B cell (primary cell): ENCODE data around the gene CREG1. TPM values are rescaled to one million over a fixed set of nuclear protein-coding genes. Genes with fewer than 3 reads are reported as not detected.

Source experiments
- ATAC-seq: fragments of 200-7000 bp; cut with Tn5 transposase; one replicate; pipeline ENCODE4 v1.10.0; 2021; ENCODE audit warnings: low read depth, mild to moderate bottlenecking, moderate number of reproducible peaks, moderate library complexity
- CTCF ChIA-PET: fragments of 350-600 bp; sonication (Branson Sonifier 250); formaldehyde crosslinking; loops from one replicate; lab custom pipeline; 2021; ENCODE audit warnings: antibody characterized with exemption, inconsistent platforms; lab: Charles Lee
- POLR2A ChIA-PET: fragments of 350-600 bp; sonication (Branson Sonifier 250); formaldehyde crosslinking; loops from one replicate; lab custom pipeline; 2021; ENCODE audit warnings: antibody characterized with exemption; lab: Charles Lee
- DNase-seq: peaks from one replicate; pipeline ENCODE4 v3.0.0; 2013
- H2AFZ ChIP-seq: 2 replicates; pipeline ENCODE4 v1.6.1; 2012; ENCODE audit warnings: mild to moderate bottlenecking, low read depth, low read length; ENCODE audit not compliant: insufficient read depth, poor library complexity, severe bottlenecking
- H3K27ac ChIP-seq, 2 donors: 1 replicate in 1 of 2; 2 replicates in 1 of 2; pipeline ENCODE4 v1.5.1; 2012 to 2013; ENCODE audit warnings: low read length in 2 of 2, mild to moderate bottlenecking in 2 of 2, moderate library complexity in 1 of 2
- H3K27me3 ChIP-seq, 4 experiments: fragments of 200-600 bp in 1 of 4; sonication (generic) in 1 of 4; replicated peaks in 1 of 4; 1 replicate in 2 of 4; 2 replicates in 2 of 4; pipeline versions ENCODE4 v1.6.1 to v1.7.0; 2013 to 2016; ENCODE audit warnings: low read length in 3 of 4, mild to moderate bottlenecking in 2 of 4, mixed read lengths in 1 of 4, moderate library complexity in 1 of 4; ENCODE audit not compliant: insufficient read depth in 4 of 4, control insufficient read depth in 3 of 4; ENCODE audit errors: control extremely low read depth in 1 of 4
- H3K36me3 ChIP-seq, 2 experiments: replicated peaks in 1 of 2; 1 replicate in 1 of 2; 2 replicates in 1 of 2; pipeline versions ENCODE4 v1.6.1 to v1.7.1; 2013; ENCODE audit warnings: low read length in 1 of 2; ENCODE audit not compliant: insufficient read depth in 2 of 2, control insufficient read depth in 1 of 2; ENCODE audit errors: control extremely low read depth in 1 of 2, extremely low read depth in 1 of 2
- H3K4me1 ChIP-seq, 2 donors: fragments of 200-600 bp in 1 of 2; sonication (generic) in 1 of 2; 1 replicate in 1 of 2; 2 replicates in 1 of 2; pipeline versions ENCODE4 v1.5.1 to v1.6.1; 2013 to 2017; ENCODE audit warnings: low read length in 2 of 2; ENCODE audit not compliant: control insufficient read depth in 2 of 2, insufficient read depth in 2 of 2
- H3K4me2 ChIP-seq: replicated peaks from 2 replicates; pipeline ENCODE3; 2012; ENCODE audit warnings: mild to moderate bottlenecking, low read depth, low read length; ENCODE audit not compliant: poor library complexity, severe bottlenecking
- H3K4me3 ChIP-seq, 5 experiments: fragments of 200-600 bp in 1 of 5; sonication (generic) in 1 of 5; 1 replicate in 3 of 5; 2 replicates in 2 of 5; pipeline versions ENCODE4 v1.5.1 to v1.7.0; 2011 to 2016; ENCODE audit warnings: low read length in 4 of 5, mild to moderate bottlenecking in 4 of 5, low read depth in 2 of 5, control low read depth in 1 of 5, moderate library complexity in 1 of 5; ENCODE audit not compliant: insufficient read depth in 1 of 5; ENCODE audit errors: control extremely low read depth in 1 of 5, extremely low read depth in 1 of 5
- H3K79me2 ChIP-seq: fragments of 200-600 bp; sonication (generic); one replicate; pipeline ENCODE4 v1.6.0; 2016; ENCODE audit warnings: low read length; ENCODE audit not compliant: control insufficient read depth, insufficient read depth
- H3K9ac ChIP-seq: fragments of 200-600 bp; sonication (generic); 2 replicates; pipeline ENCODE4 v1.6.1; 2017; ENCODE audit warnings: mild to moderate bottlenecking, low read length, moderate library complexity
- H3K9me3 ChIP-seq, 3 donors: one replicate each; pipeline versions ENCODE4 v1.6.1 to v1.7.1; 2013; ENCODE audit warnings: low read length in 2 of 3; ENCODE audit not compliant: control insufficient read depth in 2 of 3, insufficient read depth in 1 of 3; ENCODE audit errors: control extremely low read depth in 1 of 3
- H4K20me1 ChIP-seq: 2 replicates; pipeline ENCODE4 v1.6.0; 2012; ENCODE audit warnings: mild to moderate bottlenecking, low read length; ENCODE audit not compliant: insufficient read depth, control insufficient read depth, poor library complexity, severe bottlenecking
- H3K27ac Mint-ChIP-seq: one replicate; pipeline ENCODE4 v1.8.0; 2021; ENCODE audit warnings: mixed read lengths
- H3K27me3 Mint-ChIP-seq: one replicate; pipeline ENCODE4 v1.8.0; 2021; ENCODE audit warnings: mixed read lengths
- H3K4me1 Mint-ChIP-seq: one replicate; pipeline ENCODE4 v1.8.0; 2021; ENCODE audit warnings: mixed read lengths
- H3K4me3 Mint-ChIP-seq: one replicate; pipeline ENCODE4 v1.8.0; 2021; ENCODE audit warnings: mixed read lengths
- H3K9me3 Mint-ChIP-seq: one replicate; pipeline ENCODE4 v1.8.0; 2022; ENCODE audit warnings: mixed read lengths; ENCODE audit not compliant: insufficient read depth
- EZH2 ChIP-seq: IDR thresholded peaks from 2 replicates; pipeline ENCODE4 v1.6.1; 2012; ENCODE audit warnings: borderline replicate concordance, low read depth, mild to moderate bottlenecking, moderate library complexity, low read length; ENCODE audit not compliant: insufficient read depth, poor library complexity, severe bottlenecking
- WGBS: methylation state at CpG from one replicate; pipeline ENCODE4 v1.1.5; 2013; ENCODE audit warnings: missing lambda C conversion rate; ENCODE audit not compliant: insufficient coverage; 5-methylcytosine and 5-hydroxymethylcytosine counted together
- intact Hi-C: fragments of 100-400 bp; cut with micrococcal nuclease; formaldehyde crosslinking; loops from one replicate; pipeline ENCODE4 v1.10.0; 2022
- polyA plus RNA-seq: library from polyadenylated mRNA; depleted of rRNA; stranded (reverse); fragments of >200 nt; gene quantifications from 2 replicates; pipeline ENCODE4 v1.2.3, GENCODE V29; 2012
- total RNA-seq, 2 donors: library from RNA; stranded (reverse); fragments of 120-200 nt in 1 of 2; gene quantifications; 1 replicate in 1 of 2; 2 replicates in 1 of 2; pipeline versions ENCODE4 v1.2.3 to v1.2.4, GENCODE V29; 2013 to 2022
- TF ChIP-seq, protein P1 (sequence below): fragments of 200-600 bp; IDR thresholded peaks from one replicate; pipeline ENCODE4 v1.8.0; 2022; ENCODE audit warnings: antibody characterized with exemption, mild to moderate bottlenecking

Gene CREG1
- total and polyA plus RNA-seq, 2 donors (not counting 1 experiment from before 2014, with no cell fraction given): 7.5 to 8.4 TPM

DNA sequence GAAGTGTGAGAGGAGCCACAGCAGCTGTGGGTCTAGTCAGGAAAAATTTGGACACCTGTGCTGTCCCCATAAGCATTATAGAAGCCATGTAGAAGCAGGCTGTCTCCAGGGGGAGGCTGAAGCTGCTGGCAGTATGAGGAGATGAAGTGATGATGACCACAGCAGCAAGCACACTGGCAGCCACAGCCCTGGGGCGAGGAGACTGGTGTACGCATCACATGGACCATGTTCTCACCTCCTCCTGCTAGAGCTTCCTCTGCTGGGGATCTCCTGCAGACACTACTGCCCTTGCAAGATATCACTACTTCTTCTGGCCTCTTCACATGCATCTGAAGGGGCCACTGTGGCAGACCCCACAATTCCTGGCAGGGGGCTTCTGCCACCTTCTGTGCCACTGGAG, 33.8 kb upstream of the CREG1 start:
- WGBS: 100% methylated on average over 1 of the region's 2 CpGs
- H3K4me3 Mint-ChIP-seq: no peak overlapping the region

DNA sequence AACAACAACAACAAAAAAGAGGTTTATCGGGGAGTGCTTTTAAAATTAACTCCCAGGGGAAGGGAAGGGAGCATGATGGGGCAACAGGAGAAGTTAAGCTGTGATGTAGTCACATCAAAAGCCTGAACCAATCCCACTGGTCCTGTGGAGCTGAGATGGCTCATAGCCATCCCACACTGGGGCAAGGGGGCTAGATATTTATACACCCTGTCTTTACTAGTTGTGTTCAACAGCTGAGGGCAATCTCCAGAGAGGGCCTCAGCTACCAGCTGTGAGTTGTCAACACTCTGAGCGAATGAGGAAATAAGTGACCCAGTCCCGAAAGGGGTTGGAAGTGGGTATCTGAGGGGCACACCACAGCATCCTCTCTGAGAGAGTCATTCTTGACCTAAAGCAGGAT, 31.0 kb upstream of the CREG1 start:
- WGBS: 66% methylated on average over 2 of the region's 3 CpGs
- Mint-ChIP-seq H3K9me3 (no peaks in the 10 kb centered on the region), H3K4me3 (no peak overlapping the region), H3K27me3 (no peaks in the 10 kb centered on the region), H3K4me1 (peaks cover 9% of the 10 kb centered on the region), H3K27ac (no peak overlapping the region)
- Histone ChIP-seq H3K9ac (no peak overlapping the region), H3K27ac (no peak overlapping the region), H3K27me3 (peaks cover 0 to 2% (median 0%) of the 10 kb centered on the region in 4 experiments), H3K4me3 (no peak overlapping the region), H3K9me3 (peaks cover 0 to 5% (median 0%) of the 10 kb centered on the region in 3 donors), H4K20me1 (no peaks in the 10 kb centered on the region), H3K4me2 (no peak overlapping the region), H3K4me1 (peaks cover 0 to 7% of the 10 kb centered on the region in 2 donors), H3K79me2 (peaks cover 20% of the 10 kb centered on the region), H2AFZ (no peak overlapping the region), H3K36me3 (no peaks in the 10 kb centered on the region)
- no peak for ATAC-seq
- intact Hi-C loops: no loop called here
- ChIA-PET CTCF (interaction anchor here (1.2 kb wide), 1 partner anchor 11 kb away, joined by 4 read pairs; no protein-coding TSS in a partner anchor), POLR2A (no interaction called here)
- DNase-seq: no peak
- TF ChIP-seq EZH2: no peak
- TF ChIP-seq, protein P1, sequence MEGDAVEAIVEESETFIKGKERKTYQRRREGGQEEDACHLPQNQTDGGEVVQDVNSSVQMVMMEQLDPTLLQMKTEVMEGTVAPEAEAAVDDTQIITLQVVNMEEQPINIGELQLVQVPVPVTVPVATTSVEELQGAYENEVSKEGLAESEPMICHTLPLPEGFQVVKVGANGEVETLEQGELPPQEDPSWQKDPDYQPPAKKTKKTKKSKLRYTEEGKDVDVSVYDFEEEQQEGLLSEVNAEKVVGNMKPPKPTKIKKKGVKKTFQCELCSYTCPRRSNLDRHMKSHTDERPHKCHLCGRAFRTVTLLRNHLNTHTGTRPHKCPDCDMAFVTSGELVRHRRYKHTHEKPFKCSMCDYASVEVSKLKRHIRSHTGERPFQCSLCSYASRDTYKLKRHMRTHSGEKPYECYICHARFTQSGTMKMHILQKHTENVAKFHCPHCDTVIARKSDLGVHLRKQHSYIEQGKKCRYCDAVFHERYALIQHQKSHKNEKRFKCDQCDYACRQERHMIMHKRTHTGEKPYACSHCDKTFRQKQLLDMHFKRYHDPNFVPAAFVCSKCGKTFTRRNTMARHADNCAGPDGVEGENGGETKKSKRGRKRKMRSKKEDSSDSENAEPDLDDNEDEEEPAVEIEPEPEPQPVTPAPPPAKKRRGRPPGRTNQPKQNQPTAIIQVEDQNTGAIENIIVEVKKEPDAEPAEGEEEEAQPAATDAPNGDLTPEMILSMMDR: no peak

More for the DNA sequence above, 33.8 kb upstream of the CREG1 start:
- Histone ChIP-seq H3K79me2 (peaks cover 35% of the 10 kb centered on the region), H2AFZ (no peak overlapping the region), H3K9ac (no peak overlapping the region), H3K27ac (no peak overlapping the region), H3K4me3 (no peak overlapping the region), H3K36me3 (peaks cover 1 to 3% of the 10 kb centered on the region in 2 experiments), H3K4me2 (no peak overlapping the region), H3K9me3 (peaks cover 0 to 5% (median 0%) of the 10 kb centered on the region in 3 donors), H3K27me3 (peaks cover 0 to 2% (median 0%) of the 10 kb centered on the region in 4 experiments), H4K20me1 (no peaks in the 10 kb centered on the region), H3K4me1 (peaks cover 0 to 7% of the 10 kb centered on the region in 2 donors)
- Mint-ChIP-seq H3K9me3 (no peaks in the 10 kb centered on the region), H3K27ac (no peak overlapping the region), H3K4me1 (peaks cover 9% of the 10 kb centered on the region), H3K27me3 (no peaks in the 10 kb centered on the region)
- CTCF ChIA-PET: interaction anchor here (1.0 to 3.4 kb wide), 2 partner anchors 100 to 103 kb away, joined by 3 to 18 read pairs; no protein-coding TSS in a partner anchor
- no peak for DNase-seq
- POLR2A ChIA-PET: no interaction called here
- intact Hi-C loops: no loop called here
- TF ChIP-seq EZH2: no peak
- TF ChIP-seq, protein P1: no peak
- ATAC-seq: no peak
